Forelimb muscle (tissue), 1 donor: Measurements from ENCODE around the gene GAB1. TPM values are rescaled to one million over a fixed set of nuclear protein-coding genes. Genes with fewer than 3 reads are reported as not detected.
"Not testable (repeated sequence)": the region's sequence is repeated elsewhere in the genome, so short reads cannot be mapped to it uniquely, and the experiment has no call there.

ENCODE experiments used
- DNase-seq: peaks from one replicate; pipeline ENCODE4 v3.0.0-alpha.2; 2013; ENCODE audit warnings: low read depth
- polyA plus RNA-seq: library from polyadenylated mRNA; unstranded; fragments of 120-200 nt; gene quantifications from one replicate; pipeline ENCODE4 v1.2.1, GENCODE V29; 2013; ENCODE audit not compliant: insufficient read length

The GAB1 gene
- polyA plus RNA-seq, 1 donor: 26.4 TPM

DNA sequence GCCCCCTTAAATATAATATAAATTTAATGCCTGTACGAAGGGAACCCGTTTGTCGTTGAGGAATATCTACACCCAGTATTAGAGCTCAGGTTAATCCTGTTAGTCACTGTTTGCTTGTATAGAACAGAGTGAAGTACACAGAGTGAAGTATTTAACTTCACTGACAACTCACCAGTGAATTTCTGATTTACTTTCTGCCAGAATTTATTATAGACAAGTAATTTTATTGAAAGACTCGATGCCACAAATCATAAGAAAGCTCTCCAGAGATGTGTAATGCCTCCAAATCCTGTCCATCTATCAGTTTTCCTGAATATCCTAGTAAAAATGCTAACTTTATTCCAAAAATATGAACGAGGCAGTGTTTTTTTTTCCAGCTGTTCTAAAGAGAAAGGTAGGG is 1.6 kb downstream of the GAB1 start:
- DNase-seq: no peak

DNA sequence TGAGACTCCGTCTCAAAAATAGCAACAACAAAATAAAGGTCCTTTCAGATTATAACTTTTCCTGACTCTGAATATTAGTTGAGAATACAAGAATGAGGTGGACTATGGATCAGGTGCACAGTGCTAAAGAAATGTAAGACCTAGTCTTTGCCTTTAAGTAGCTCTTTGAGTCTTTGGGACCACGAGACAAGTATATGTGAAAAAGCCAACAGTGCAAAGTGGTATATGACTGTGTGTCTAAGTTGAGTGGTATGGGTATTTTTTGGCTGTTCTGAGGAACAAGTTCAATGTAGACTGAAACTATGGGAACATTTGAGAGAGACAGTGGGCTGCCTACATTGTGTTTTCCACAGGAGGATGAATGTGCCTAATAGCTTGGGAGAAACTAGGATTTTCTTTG is 2.8 kb downstream of the GAB1 start:
- no peak for DNase-seq

DNA sequence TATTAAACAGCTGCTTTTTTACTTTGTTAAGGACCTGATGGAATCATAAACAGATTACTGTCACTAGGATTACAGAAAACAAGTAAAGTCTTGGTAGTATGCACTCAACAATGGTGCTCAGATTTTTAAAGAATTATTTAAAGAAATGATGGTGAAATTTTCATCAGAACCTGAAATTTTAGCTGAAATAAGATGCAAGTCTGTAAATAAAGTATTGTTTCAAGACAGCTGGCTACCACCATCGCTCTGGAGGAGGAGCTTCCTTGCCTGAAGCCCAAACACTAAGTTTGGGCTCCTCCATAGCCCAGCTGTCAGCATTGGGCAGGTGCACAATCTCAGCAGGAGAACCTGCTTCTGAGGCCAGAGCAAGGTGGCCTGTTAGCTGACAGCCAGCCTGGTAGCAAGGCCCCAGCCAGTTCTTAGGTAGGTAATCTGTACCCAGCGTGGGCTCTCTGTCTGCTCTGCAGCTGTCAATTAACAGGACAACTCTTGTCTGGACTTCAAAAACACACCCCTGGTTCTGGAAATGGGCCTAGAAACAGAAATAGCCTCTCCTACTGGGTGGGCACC is 4.6 kb downstream of the GAB1 start:
- no peak for DNase-seq

DNA sequence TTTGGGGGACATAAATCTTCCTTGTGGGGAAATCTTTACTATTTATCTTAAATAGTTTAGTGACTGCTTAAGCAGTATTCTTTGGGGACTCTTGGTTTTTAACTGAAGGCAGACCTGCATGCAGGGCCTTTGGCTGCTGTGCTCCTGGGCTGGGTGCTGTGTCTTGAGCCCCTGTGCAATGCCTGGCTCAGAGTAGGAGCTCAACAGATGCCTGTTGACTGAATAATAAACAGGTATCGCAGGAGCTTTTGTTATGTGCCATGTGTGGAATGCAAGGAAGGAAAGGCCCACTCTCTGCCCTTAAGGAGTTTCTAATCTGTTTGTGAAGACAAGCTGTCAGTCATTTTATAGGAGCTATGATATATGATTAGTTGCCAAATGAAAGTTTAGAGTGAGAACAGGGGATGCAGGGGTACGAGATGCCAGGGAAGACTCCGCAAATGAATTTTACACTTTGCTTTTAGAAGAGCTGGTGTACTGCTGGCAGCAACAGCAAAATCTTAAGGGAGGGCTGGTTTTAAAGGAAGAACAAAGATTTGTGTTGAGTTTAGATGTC is 6.7 kb downstream of the GAB1 start:
- no peak for DNase-seq

DNA sequence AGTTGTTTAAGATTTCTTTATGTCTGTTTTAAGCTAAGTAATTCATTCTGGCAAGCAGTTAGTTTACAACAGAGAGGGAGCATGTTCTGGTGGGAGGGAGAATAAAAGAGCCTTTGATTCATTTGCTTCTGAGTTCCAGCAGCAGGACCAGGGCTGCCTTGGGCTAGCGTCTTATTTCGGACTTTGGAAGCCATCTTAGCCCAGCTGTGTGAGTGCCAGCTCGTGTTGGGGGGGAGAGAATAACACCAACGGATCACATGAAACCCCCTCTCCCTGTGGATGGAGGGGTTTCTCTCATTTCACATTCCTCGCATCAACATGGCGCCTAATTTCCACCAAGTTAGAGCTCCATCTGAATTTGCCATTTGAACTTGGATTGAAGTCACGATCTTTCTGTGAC is 7.4 kb downstream of the GAB1 start:
- no peak for DNase-seq

DNA sequence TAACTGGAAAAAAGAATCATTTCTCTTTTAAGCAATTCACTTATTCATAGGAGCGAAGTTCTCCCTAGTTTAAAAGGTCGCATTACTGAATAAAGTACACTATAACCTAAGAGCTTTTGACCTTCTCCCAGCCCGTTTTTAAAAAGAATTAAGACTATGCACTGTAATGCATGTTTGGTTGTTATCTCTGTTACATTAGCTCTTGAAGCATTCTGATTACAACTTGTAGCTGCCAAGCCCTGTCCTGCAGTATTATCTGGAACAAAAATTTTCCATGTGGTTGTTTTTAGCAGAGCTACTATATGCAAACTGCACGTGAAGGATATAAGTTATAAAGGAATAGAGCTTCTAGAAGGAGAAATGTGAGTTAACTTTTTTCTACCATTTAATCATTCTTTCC is 8.1 kb downstream of the GAB1 start:
- no peak for DNase-seq

DNA sequence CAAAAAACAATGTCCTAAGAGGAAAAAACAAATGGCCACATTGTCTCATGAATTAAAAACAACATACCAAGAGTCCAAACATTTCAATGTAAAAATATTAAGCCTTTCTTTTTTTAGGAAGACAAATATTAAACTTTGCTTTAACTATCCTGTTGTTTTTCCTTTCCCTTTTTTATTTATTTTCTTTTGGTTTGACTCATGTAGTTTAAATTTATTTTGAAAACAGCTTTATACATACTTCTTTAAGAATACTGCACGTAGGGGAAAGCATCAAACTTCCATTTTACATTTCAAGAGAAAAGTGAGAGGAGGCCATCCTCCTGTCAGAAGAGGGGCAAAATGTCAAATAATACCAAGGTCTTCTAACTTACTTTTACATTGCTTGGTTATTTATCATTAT is 8.7 kb downstream of the GAB1 start:
- no peak for DNase-seq

DNA sequence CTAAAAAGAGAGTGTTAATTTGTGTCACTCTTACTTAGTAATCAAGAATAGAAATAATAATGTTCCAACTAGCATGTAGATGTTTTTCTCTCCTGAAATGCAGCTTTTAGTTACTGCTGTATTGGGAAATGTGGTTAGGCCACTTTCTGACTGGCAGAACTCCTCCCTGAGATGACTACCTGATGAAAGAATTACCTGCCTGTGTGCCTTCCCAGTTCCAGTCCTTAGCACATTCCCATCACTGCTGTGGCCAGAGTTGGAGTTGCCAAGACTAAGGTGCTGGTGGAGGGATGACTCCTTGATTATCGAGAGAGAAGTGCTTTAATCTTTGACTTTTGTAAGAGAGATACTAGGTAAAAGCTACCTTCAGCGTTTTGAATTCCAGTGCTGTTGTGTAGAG is 9.5 kb downstream of the GAB1 start:
- DNase-seq: no peak

DNA sequence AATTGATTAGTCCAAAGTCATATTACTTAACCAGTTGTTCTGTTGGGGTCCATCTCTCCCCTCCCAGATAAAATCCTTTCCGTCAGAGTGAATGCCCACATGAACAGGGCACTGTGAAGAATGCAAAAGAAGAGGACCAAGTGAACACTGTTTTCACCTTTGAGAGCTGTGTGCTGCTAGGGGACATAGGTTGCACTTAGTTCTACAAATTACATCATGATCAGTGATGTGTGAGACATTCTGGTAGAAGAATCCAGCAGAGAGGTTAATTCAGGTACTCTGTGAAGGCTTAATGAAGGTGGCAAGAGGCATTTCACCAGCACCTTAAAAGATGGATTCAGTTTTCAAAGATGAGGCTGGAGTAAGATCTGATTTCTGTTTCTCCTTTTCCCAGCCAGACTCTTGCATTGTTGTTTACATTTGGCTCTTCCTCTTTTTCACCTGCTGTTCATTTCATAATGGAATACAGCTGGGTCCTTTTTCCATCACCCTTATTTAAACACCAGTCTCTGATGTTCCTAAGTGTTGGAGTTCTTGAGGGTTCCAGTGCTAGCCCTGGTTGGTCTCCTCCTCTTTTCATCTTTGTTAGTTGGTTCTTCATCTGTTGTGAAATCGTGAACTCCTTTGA is 10.9 kb downstream of the GAB1 start:
- no peak for DNase-seq

DNA sequence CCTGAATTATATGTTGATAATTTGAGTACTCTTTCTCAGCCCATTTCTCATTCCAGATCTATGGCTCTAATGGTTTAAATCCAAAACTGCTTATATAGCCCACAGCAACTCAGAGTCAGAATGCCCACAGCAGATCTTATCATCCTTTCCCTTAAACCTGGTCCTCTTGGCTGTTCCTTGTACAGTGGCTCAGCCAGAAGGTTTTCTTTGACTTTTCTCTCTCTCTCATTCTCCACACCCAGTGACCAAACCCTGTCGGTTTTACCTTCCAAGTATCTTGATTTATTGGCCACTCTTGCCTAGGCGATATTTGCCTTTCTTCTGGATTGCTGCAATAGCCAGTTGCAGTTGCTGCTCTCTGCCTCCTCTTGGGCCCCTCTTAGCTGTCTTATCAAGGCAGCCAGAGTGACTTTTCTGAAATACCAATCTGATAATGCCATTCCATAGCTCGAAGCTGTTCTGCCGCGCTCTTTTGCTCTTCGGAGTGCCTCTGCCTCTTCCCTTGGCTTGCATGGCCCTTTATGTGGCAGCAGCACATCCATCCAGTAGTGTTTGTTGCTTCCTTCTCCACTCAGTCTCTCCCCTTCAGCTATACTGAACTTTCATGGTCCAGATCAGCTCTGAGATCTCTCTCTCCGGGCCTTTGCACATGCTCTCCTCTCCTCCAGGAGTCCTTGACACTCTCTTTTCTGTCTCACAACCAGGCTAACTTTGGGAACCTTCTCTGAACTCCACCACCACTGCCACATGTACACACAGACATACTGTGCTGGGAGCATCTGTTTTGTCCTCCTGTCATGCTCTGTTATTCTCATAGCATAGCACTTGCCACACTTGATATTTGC is 11.8 kb downstream of the GAB1 start:
- no peak for DNase-seq

DNA sequence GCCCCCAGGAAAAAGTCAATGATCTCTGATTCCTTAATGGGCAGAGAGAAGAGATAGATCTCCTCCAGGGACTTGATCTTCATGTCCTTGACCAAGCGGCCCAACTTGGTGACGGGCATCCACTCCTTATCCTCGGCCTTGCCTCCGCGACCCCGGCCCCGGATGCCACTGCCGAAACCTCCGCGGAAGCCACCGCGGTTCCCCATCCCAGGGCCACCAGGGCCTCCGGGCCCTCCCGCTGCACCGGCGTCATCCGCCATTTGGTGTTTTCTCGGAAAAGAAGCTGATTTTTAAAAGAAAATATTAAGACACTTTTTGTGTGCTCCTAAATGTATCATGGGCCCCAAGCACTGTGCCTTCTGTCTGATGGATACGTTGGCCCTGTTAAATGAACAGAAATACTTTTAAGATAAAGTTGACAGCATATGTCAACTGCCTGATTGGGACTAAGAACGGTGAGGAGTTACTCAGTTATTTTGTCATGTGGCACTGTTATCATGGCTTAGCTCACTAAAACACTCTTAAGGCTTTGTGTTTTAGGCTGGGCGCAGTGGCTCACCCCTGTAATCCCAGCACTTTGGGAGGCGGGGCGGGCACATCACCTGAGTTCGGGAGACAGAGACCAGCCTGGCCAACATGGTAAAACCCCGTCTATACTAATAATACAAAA is 13.3 kb downstream of the GAB1 start:
- DNase-seq: not testable (repeated sequence)

DNA sequence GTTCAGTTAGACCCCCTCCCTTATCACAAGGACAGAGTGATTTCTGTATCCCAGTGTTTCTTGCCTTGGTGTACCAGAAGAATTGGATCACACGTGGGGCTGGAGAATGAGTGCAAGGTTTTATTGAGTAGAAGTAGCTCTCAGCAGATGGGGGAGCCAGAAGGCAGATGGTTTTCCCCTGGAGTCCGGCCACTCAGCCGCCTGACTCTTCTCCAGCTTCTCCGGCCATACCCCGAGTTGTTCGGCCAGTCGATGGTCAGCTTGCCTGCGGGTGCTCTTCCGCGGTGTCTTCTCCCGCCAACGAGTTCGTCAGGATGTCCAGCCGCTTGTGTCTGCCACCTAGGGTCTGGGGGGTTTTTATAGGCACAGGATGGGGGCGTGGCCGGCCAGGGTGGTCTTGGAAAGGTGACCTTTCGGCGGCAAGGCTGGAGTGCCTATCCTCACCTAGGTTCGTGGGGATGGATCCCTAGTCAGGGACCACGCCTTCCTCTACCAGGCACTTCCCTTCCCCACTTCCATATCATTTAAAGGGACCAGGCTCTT is 14.5 kb downstream of the GAB1 start:
- DNase-seq: no peak

DNA sequence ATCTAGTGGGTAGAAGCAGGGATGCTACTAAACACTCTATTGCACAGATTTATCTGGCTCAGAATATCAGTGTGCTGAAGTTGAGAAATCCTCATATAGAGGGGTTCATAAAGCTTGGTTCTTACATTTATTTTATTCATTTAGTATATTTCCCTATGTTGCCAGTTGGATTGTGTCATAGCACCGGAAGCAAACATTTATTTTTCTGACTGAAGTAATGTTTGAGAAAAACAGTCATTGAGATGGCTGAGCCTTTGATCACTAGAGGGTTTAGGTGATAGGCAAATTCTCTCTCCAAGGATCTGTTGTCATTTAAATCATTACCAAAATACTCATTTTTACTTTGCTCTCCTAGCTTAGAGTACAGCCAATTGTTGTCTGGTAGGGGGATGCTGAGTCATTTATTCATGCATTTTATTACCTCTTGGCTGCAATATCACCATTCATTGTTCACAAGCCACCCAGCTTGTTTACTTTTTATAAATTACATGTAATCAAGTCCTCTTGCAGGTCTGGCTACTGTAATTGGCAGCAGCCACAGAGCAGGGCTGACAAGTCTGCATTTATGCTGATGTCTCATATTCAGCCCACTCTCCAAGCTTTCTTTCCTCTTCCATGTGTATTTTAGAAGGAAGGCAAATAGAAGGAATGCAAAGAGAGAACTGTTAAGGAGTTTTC is 15.2 kb downstream of the GAB1 start:
- DNase-seq: no peak

DNA sequence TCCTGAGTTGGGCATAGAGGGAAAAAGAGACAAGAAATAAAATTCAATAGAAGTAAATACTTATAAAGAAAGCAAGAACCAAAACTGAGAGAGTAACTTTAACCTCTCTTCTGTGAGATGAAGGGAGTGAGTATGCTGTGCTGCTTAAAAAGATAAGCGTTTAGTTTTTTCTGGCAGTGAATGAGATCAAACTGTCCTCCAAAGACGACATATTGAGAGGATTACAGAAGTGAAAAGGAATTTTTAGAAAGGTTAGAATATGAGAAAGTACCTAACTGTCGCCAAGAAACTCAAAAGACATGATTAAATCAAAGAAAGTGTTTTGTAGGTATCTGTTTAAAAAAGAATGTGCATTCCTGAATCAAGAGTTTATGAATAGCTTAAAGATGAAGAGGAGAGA is 16.0 kb downstream of the GAB1 start:
- DNase-seq: no peak

DNA sequence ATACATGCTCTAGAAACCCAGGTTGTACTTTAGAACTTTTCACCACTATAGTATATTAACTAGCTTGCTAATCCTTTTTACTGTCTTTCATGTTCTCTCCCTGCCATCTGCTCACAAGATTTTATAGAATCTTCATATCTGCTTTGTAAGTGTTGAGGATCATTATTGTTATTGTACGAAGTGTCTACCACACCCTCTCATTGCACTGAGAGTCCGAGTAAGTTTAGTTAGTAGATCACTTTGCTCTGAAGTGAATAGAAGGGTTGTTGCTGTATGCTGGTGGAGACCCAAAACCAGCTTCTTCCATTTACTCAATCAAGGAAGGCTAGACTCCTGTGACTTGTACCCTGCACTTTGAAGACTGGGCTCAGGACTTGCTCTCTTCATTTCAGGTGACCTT is 17.1 kb downstream of the GAB1 start:
- DNase-seq: no peak

DNA sequence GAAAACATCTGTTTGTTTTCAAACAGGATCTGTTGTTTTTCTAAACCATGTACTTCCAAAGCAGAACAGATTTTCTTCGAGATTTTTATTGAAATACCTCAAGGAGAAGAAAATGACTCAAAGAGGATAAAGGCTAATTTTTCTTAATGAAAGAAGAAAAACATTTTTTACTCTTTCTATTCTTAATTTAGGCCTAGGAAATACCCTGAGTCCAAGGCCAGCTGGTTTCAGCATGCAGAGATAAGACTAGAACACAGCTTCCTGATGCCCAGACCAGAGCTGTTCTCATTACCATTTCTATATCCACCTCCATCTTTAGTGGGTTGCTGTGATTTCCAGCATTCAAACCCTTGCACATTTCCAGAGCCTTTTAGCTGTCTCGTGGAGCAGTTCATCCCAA is 18.3 kb downstream of the GAB1 start:
- no peak for DNase-seq

DNA sequence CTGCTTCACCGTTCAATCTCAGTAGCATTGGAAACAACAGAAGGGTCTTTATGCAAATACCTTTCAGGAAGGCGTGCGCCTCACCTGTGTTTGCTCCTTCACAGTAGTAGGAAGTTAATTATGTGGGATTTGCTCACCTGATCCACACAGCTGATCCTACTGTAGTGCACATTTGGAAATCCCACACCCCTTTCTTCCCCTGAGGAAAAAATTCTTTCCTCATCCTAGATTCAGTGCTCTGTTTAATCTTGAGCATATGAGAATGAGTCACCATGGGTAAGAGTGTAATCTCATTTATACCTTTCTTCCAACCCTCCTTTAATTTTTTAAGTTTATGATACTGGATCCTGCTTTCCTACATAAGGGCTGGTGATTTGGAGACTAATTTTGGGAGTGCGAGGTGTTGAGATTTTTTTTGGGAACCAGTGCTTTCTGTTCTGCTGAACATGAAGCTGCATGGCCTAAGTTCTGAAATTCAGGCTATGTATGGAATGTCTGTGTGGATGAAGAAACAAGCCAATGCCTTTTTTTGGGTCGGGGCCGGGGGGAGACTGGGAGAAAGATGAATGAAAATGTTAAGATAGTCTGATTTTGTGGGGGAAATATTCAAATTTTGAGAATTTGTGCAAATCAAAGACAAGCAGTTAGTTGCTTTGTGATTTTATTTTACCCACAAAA is 19.0 kb downstream of the GAB1 start:
- DNase-seq: no peak

DNA sequence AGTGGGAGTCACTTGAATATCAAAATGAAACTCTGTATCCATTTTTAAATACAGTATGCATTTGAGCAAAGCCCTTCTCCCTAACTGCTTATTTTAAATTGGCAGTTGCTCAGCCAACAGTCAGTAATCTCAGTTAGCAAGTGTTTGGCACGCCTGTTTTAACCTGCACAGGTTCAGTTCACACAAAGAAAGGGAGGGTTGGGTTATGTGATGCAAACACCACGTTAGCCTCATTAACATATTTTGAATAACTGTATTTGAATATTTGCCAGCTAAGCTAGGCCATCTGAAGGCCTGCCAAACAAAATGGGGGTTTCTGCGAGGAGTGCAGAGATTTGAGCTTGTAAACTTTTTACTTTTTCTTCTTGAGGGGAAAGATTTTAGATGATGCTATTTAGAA is 19.8 kb downstream of the GAB1 start:
- no peak for DNase-seq

DNA sequence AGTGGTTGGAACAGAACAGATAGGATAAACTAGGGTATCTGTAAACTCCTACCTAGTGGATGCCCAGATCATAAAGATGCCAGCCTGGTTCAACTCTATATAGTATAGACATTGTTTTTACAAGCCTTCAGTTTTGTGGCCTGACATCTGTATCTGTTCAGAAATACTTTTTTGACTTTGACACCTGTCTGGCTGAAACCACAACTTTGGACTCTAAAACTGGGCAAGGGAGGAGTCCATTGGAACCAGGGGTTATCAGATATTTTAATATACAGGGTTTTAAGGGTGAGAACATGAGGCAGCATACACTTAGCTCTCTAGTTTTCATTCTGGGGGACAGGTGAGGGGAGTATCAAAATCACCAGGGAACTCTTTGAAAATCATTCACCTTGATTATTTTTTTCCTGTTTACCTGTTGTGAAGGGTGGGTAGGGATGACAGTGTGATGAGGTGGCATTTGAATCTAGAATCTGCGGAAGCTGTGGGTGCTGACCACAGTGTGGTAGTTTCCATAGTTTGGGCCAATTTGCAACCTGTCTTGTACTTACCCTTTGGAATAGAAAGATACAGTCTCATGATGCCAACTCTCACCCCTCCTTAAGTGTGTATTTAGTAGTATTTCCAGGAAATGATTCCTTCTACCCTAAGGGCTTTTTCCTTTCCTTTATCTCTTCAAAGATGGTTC is 20.6 kb downstream of the GAB1 start:
- DNase-seq: no peak

DNA sequence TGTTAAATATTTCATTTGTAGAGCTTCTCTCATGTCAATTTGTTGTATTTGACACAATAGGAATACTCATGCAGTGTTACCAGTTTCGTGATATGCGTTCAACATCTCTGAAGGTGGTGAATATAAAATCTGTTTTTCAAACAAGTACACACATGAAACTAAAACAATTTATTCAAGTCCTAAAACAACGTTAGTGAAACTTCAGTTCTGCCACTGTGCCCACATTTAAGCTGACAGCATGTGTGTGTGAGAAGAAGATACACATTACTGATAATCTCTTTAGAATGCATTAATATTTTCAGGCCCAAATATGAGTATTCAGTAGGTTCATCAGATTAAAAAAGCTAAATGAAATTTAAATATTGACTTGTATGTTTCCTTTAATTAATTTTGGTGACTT is 21.7 kb downstream of the GAB1 start:
- no peak for DNase-seq
